ENCODE results near the gene LUZP2. TPM values are rescaled to one million over a fixed set of nuclear protein-coding genes. Genes with fewer than 3 reads are reported as not detected.

Gene LUZP2
- total and polyA plus RNA-seq, 2 donors, result 0.41 to 26.4 TPM

DNA sequence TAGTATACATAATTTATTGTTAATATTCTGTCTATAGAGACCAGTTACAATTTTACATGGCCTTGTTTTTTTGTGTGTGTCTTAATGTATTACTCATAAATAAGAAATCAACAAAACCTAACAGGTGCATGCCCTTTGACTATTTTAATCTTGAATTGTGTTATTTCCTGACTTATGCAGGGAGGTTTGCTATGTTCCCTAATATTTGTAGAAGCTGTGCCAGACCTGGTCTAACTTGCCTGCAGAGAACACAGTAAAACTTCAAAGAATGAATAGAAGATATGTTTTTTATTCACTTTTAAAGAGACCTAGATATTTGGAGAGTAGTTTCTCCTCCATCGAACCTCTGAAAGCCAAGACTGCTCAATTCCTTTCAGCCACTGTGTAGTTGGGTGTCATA is 234.7 kb downstream of the LUZP2 start:
- H3K4me3 ChIP-seq (ENCODE audit: low read depth, low read length), result no peak overlapping the region
- no peak for DNase-seq (ENCODE audit: extremely low spot score)
- 80% methylated on average over 1 of the region's 1 CpG for WGBS

GRCh38 chr11:24734742-24735237 is 237.9 kb downstream of the LUZP2 start:
- Histone ChIP-seq H3K36me3 (ENCODE audit: insufficient read depth) (no peaks in the 10 kb centered on the region), H3K4me3 (ENCODE audit: low read depth, low read length) (no peak overlapping the region), H3K27ac (ENCODE audit: low read depth) (no peak overlapping the region), H3K4me1 (ENCODE audit: insufficient read depth) (no peaks in the 10 kb centered on the region)
- 63% methylated on average over 3 of the region's 3 CpGs for WGBS
- DNase-seq (ENCODE audit: extremely low spot score), result no peak

More for the DNA sequence above, 234.7 kb downstream of the LUZP2 start:
- H3K36me3 ChIP-seq (ENCODE audit: insufficient read depth), result no peaks in the 10 kb centered on the region
- no peaks in the 10 kb centered on the region for H3K4me1 ChIP-seq (ENCODE audit: insufficient read depth)
- no peak overlapping the region for H3K27ac ChIP-seq (ENCODE audit: low read depth)

- Histone ChIP-seq H3K4me3 (ENCODE audit: low read depth, low read length) (no peak overlapping the region), H3K27ac (ENCODE audit: low read depth) (no peak overlapping the region), H3K36me3 (ENCODE audit: insufficient read depth) (no peaks in the 10 kb centered on the region), H3K4me1 (ENCODE audit: insufficient read depth) (no peaks in the 10 kb centered on the region)
- no peak for DNase-seq (ENCODE audit: extremely low spot score)
- WGBS, result 84% methylated on average over 2 of the region's 2 CpGs
Observed at GRCh38 chr11:24738972-24739371, 242.1 kb downstream of the LUZP2 start.

DNA sequence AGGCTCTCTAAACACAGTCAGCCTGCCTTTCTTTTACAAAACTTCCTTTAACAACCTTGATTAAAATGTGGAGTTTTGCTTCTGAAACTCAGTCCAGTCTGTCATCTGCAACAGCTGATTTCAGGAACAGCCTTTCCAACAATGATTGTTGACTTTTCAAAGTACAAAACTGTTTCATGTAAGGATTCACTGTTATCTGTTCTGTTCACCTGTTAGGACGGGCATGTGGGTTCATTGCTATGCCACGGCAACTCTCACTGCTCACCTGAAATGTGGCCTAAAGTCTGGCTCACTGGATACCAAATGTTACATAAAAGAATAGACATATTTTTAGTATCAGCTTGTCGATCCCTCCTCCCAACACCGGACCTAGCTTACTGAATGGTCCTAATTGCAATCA is 242.8 kb downstream of the LUZP2 start:
- H3K4me3 ChIP-seq (ENCODE audit: low read depth, low read length), result no peak overlapping the region
- no peaks in the 10 kb centered on the region for H3K4me1 ChIP-seq (ENCODE audit: insufficient read depth)
- WGBS, result 91% methylated on average over 4 of the region's 4 CpGs
- H3K36me3 ChIP-seq (ENCODE audit: insufficient read depth), result no peaks in the 10 kb centered on the region
- DNase-seq (ENCODE audit: extremely low spot score), result no peak
- no peak overlapping the region for H3K27ac ChIP-seq (ENCODE audit: low read depth)

DNA sequence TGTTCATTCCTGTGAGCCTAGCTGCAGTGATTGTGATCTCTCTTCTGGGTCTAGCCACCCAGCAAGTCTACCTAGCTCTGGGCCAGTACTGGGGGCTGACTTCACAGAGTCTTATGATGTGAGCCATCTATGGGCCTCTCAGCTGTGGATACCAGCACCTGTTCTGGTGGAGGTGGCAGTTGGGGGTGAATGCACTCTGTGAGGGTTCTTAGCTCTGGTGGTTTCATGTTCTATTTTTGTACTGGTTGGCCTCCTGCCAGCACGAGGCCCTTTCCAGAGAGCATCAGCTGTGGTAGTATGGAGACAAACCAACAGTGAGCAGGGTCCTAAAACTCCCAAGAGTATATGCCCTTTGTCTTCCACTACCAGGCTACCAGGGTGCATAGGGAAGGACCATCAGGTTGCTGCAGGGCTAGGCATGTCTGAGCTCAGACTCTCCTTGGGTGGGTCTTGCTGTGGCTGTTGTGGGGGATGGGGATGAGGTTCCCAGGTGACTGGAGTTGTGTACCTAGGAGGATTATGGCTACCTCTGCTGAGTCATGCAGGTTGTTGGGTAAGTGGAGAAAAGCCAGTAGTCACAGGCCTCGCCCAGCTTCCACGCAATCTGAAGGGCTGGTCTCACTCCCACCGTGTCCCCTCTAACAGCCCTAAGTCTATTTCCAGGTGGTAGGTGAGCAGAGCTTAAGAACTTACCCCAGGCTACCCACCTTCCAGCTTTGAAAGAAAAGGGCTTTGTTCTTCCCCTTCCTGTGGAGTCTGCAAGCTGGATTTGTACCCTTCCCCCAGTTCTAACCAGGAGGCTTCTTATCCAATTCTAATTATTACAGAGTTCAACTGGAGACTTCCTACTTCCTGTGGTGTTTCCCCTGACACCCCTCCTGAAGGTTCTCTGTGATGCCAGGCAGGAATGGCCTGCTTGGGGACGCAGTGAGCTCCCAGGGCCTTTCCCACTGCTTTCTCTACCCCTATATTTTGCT is 250.7 kb downstream of the LUZP2 start:
- DNase-seq (ENCODE audit: extremely low spot score), result no peak
- Histone ChIP-seq H3K4me1 (ENCODE audit: insufficient read depth) (no peaks in the 10 kb centered on the region), H3K36me3 (ENCODE audit: insufficient read depth) (no peaks in the 10 kb centered on the region), H3K4me3 (ENCODE audit: low read depth, low read length) (no peak overlapping the region), H3K27ac (ENCODE audit: low read depth) (no peak overlapping the region)
- WGBS, result 87% methylated on average over 5 of the region's 5 CpGs

DNA sequence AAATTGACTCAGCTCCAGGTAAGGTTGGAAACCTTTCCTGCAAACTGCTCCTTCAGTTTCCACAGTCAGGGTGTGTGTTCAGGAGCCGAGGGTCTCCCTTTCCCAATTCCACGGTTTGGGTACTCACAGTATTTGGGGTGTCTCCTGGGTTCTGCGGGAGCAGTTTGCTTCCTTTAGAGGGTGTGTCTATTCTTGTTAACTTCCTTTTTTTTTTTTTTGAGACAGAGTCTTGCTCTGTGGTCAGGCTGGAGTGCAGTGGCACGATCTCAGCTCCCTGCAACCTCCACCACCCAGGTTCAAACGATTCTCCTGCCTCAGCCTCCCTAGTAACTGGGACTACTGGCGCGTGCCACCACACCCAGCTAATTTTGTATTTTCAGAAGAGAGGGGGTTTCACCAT is 251.4 kb downstream of the LUZP2 start:
- H3K36me3 ChIP-seq (ENCODE audit: insufficient read depth), result no peaks in the 10 kb centered on the region
- H3K4me1 ChIP-seq (ENCODE audit: insufficient read depth), result no peaks in the 10 kb centered on the region
- WGBS, result 86% methylated on average over 7 of the region's 7 CpGs
- H3K4me3 ChIP-seq (ENCODE audit: low read depth, low read length), result no peak overlapping the region
- no peak for DNase-seq (ENCODE audit: extremely low spot score)
- no peak overlapping the region for H3K27ac ChIP-seq (ENCODE audit: low read depth)

DNA sequence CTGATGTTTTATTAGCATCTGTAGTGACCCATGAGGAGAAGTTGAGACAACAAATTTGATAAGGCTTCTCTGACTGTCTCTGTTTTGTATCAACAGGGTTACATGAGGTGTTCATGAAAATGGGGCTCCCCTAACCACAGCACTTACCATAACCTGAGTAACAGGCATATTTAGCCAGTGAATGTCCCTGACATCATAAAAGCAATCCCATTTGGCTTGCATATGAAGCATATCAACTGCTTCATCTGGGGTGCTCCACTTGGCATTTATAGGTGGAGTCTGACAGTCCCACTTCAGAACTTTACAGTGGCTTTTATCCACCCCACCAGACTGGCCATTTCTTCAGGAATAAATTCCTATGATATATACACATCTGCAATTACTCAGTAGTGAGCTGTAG is 257.6 kb downstream of the LUZP2 start:
- Histone ChIP-seq H3K4me1 (ENCODE audit: insufficient read depth) (no peaks in the 10 kb centered on the region), H3K27ac (ENCODE audit: low read depth) (no peak overlapping the region), H3K4me3 (ENCODE audit: low read depth, low read length) (no peak overlapping the region), H3K36me3 (ENCODE audit: insufficient read depth) (no peaks in the 10 kb centered on the region)
- no peak for DNase-seq (ENCODE audit: extremely low spot score)

- DNase-seq (ENCODE audit: extremely low spot score), result no peak
- no peaks in the 10 kb centered on the region for H3K36me3 ChIP-seq (ENCODE audit: insufficient read depth)
- H3K27ac ChIP-seq (ENCODE audit: low read depth), result no peak overlapping the region
- H3K4me3 ChIP-seq (ENCODE audit: low read depth, low read length), result no peak overlapping the region
- no peaks in the 10 kb centered on the region for H3K4me1 ChIP-seq (ENCODE audit: insufficient read depth)
- 83% methylated on average over 7 of the region's 7 CpGs for WGBS
Observed at GRCh38 chr11:24755260-24755839, 258.5 kb downstream of the LUZP2 start.

DNA sequence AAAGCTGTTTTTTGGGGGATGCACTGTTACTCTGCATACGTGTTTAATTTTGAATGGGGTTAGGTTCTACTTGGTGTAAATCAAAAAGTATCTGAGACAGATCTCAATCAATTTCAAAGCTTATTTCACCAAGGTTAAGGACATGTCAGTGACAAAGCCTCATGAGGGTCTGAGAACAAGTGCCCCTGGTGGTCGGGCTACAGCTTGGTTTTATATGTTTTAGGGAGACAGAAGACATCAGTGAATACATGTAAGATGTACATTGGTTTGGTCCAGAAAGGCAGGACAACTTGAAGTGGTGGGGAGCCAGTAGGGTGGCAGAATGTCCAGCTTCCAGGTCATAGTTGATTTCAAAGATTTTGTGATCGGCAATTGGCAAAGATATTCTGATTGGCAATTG is 262.9 kb downstream of the LUZP2 start:
- Histone ChIP-seq H3K36me3 (ENCODE audit: insufficient read depth) (no peaks in the 10 kb centered on the region), H3K27ac (ENCODE audit: low read depth) (no peak overlapping the region), H3K4me1 (ENCODE audit: insufficient read depth) (no peaks in the 10 kb centered on the region), H3K4me3 (ENCODE audit: low read depth, low read length) (no peak overlapping the region)
- WGBS, result 95% methylated on average over 3 of the region's 3 CpGs
- no peak for DNase-seq (ENCODE audit: extremely low spot score)

GRCh38 chr11:24760681-24761080 is 263.8 kb downstream of the LUZP2 start:
- DNase-seq (ENCODE audit: extremely low spot score), result no peak
- no peak overlapping the region for H3K27ac ChIP-seq (ENCODE audit: low read depth)
- no peak overlapping the region for H3K4me3 ChIP-seq (ENCODE audit: low read depth, low read length)
- no peaks in the 10 kb centered on the region for H3K36me3 ChIP-seq (ENCODE audit: insufficient read depth)
- no peaks in the 10 kb centered on the region for H3K4me1 ChIP-seq (ENCODE audit: insufficient read depth)

GRCh38 chr11:24762076-24762475 is 265.2 kb downstream of the LUZP2 start:
- no peak overlapping the region for H3K27ac ChIP-seq (ENCODE audit: low read depth)
- H3K36me3 ChIP-seq (ENCODE audit: insufficient read depth), result no peaks in the 10 kb centered on the region
- DNase-seq (ENCODE audit: extremely low spot score), result no peak
- H3K4me1 ChIP-seq (ENCODE audit: insufficient read depth), result no peaks in the 10 kb centered on the region
- 47% methylated on average over 2 of the region's 2 CpGs for WGBS
- no peak overlapping the region for H3K4me3 ChIP-seq (ENCODE audit: low read depth, low read length)

DNA sequence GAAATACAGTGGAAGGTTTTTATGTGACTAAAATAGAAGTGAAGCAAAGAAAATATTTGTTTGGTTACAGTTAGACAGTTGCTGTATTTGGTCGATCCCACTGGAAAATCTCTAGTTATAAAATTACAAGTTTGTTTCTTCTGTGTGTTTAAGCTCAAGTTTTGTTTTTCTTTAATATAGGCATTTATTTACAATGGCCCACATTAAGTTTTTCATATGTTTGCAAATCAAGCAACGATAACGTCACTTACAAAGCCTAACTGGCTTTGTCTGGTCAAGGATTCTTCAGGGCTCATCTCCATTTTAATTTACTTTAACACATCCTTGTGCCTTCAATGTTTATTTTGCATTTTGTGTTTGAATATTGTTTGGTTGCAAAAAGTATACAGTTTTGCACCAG is 270.6 kb downstream of the LUZP2 start:
- Histone ChIP-seq H3K4me3 (ENCODE audit: low read depth, low read length) (no peak overlapping the region), H3K27ac (ENCODE audit: low read depth) (no peak overlapping the region), H3K36me3 (ENCODE audit: insufficient read depth) (no peaks in the 10 kb centered on the region), H3K4me1 (ENCODE audit: insufficient read depth) (no peaks in the 10 kb centered on the region)
- DNase-seq (ENCODE audit: extremely low spot score), result no peak
- WGBS, result 70% methylated on average over 3 of the region's 3 CpGs

GRCh38 chr11:24773322-24773721 is 276.5 kb downstream of the LUZP2 start:
- WGBS, result 88% methylated on average over 3 of the region's 3 CpGs
- Histone ChIP-seq H3K4me3 (ENCODE audit: low read depth, low read length) (no peak overlapping the region), H3K36me3 (ENCODE audit: insufficient read depth) (no peaks in the 10 kb centered on the region), H3K4me1 (ENCODE audit: insufficient read depth) (no peaks in the 10 kb centered on the region), H3K27ac (ENCODE audit: low read depth) (no peak overlapping the region)
- no peak for DNase-seq (ENCODE audit: extremely low spot score)

DNA sequence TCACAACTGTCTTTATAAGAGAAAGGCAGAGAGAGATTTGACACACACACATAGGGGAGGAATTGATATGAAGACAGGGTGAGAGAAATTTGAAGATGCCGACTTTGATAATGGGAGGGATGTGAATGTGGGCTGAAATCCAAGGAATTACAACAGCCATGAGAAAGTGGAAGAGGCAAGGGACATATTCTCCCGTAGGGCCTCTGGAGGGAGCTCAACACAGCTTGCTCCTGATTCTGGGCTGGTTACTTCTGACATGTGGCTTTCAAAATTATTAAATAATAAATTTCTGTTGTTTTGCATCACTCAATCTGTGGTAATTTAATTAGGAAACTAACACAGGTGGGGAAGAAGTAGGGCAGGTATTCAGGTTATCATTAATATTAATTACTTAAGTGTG is 282.9 kb downstream of the LUZP2 start:
- 69% methylated on average over 2 of the region's 2 CpGs for WGBS
- DNase-seq (ENCODE audit: extremely low spot score), result no peak
- no peaks in the 10 kb centered on the region for H3K36me3 ChIP-seq (ENCODE audit: insufficient read depth)
- H3K27ac ChIP-seq (ENCODE audit: low read depth), result no peak overlapping the region
- H3K4me1 ChIP-seq (ENCODE audit: insufficient read depth), result no peaks in the 10 kb centered on the region
- no peak overlapping the region for H3K4me3 ChIP-seq (ENCODE audit: low read depth, low read length)

All from urinary bladder (tissue), 4 donors.